H9 (cell line): ENCODE data around the gene GALNT17. TPM values are rescaled to one million over a fixed set of nuclear protein-coding genes. Genes with fewer than 3 reads are reported as not detected.

Source experiments
- DNase-seq: peaks from one replicate; pipeline ENCODE4 v3.0.0-alpha.2; 2017
- H2AFZ ChIP-seq: one replicate; pipeline ENCODE4 v1.6.1; 2013; ENCODE audit warnings: mild to moderate bottlenecking, low read length, control low read depth, moderate library complexity
- H2AK5ac ChIP-seq: 2 replicates; pipeline ENCODE4 v1.6.1; 2013; ENCODE audit warnings: low read length, control low read depth, mixed read lengths; ENCODE audit not compliant: insufficient read length
- H2BK120ac ChIP-seq: one replicate; pipeline ENCODE4 v1.6.1; 2013; ENCODE audit warnings: low read depth, mild to moderate bottlenecking, low read length, control low read depth, inconsistent platforms; ENCODE audit not compliant: poor library complexity, severe bottlenecking
- H2BK12ac ChIP-seq: 2 replicates; pipeline ENCODE4 v1.6.1; 2013; ENCODE audit warnings: low read length, control low read depth, mixed read lengths, low read depth; ENCODE audit not compliant: insufficient read length
- H2BK15ac ChIP-seq: 2 replicates; pipeline ENCODE4 v1.6.1; 2013; ENCODE audit warnings: low read depth, low read length, control low read depth
- H2BK20ac ChIP-seq: one replicate; pipeline ENCODE4 v1.6.1; 2013; ENCODE audit warnings: low read depth, mild to moderate bottlenecking, low read length, control low read depth, inconsistent platforms; ENCODE audit not compliant: poor library complexity, severe bottlenecking
- H2BK5ac ChIP-seq: 2 replicates; pipeline ENCODE4 v1.6.1; 2013; ENCODE audit warnings: low read length, control low read depth, mixed read lengths; ENCODE audit not compliant: insufficient read length
- H3K14ac ChIP-seq: 2 replicates; pipeline ENCODE4 v1.6.1; 2013; ENCODE audit warnings: low read length, control low read depth; ENCODE audit not compliant: insufficient read depth
- H3K18ac ChIP-seq: 2 replicates; pipeline ENCODE4 v1.6.1; 2013; ENCODE audit warnings: low read depth, mild to moderate bottlenecking, mixed read lengths, low read length, control low read depth; ENCODE audit not compliant: insufficient read length
- H3K23ac ChIP-seq: 2 replicates; pipeline ENCODE4 v1.6.1; 2013; ENCODE audit warnings: low read length, control low read depth, mixed read lengths, low read depth; ENCODE audit not compliant: insufficient read length
- H3K23me2 ChIP-seq: 2 replicates; pipeline ENCODE4 v1.6.1; 2013; ENCODE audit warnings: low read depth, mild to moderate bottlenecking, mixed read lengths, low read length, control low read depth; ENCODE audit not compliant: insufficient read length, poor library complexity, severe bottlenecking
- H3K27ac ChIP-seq: 2 replicates; pipeline ENCODE4 v1.5.1; 2013; ENCODE audit warnings: low read length, control low read depth, mixed read lengths, low read depth; ENCODE audit not compliant: insufficient read length
- H3K27me3 ChIP-seq: 2 replicates; pipeline ENCODE4 v1.6.1; 2013; ENCODE audit warnings: low read length, control low read depth, inconsistent platforms; ENCODE audit not compliant: insufficient read depth
- H3K4ac ChIP-seq: 2 replicates; pipeline ENCODE4 v1.6.1; 2013; ENCODE audit warnings: low read depth, mild to moderate bottlenecking, control low read depth, inconsistent platforms, low read length, moderate library complexity
- H3K4me1 ChIP-seq: 2 replicates; pipeline ENCODE4 v1.6.1; 2013; ENCODE audit warnings: low read length, control low read depth, inconsistent platforms; ENCODE audit not compliant: insufficient read depth
- H3K4me2 ChIP-seq: 2 replicates; pipeline ENCODE4 v1.6.1; 2013; ENCODE audit warnings: low read length, control low read depth, mixed read lengths; ENCODE audit not compliant: insufficient read length, insufficient read depth
- H3K56ac ChIP-seq: 2 replicates; pipeline ENCODE4 v1.6.1; 2013; ENCODE audit warnings: low read depth, mild to moderate bottlenecking, mixed read lengths, low read length, control low read depth; ENCODE audit not compliant: insufficient read length
- H3K79me1 ChIP-seq: 2 replicates; pipeline ENCODE4 v1.6.1; 2013; ENCODE audit warnings: low read depth, mild to moderate bottlenecking, moderate library complexity, low read length, control low read depth, inconsistent platforms; ENCODE audit not compliant: insufficient read depth, poor library complexity, severe bottlenecking
- H3K79me2 ChIP-seq: 2 replicates; pipeline ENCODE4 v1.6.1; 2013; ENCODE audit warnings: low read length, control low read depth, inconsistent platforms; ENCODE audit not compliant: insufficient read depth
- H3K9ac ChIP-seq: 2 replicates; pipeline ENCODE4 v1.6.1; 2013; ENCODE audit warnings: low read length, control low read depth, mixed read lengths; ENCODE audit not compliant: insufficient read length; ENCODE audit errors: extremely low read depth
- H3K9me3 ChIP-seq: one replicate; pipeline ENCODE4 v1.6.1; 2013; ENCODE audit warnings: low read depth, low read length, inconsistent platforms; ENCODE audit not compliant: control insufficient read depth
- H3T11ph ChIP-seq: one replicate; pipeline ENCODE4 v1.6.1; 2013; ENCODE audit warnings: mild to moderate bottlenecking, low read length, control low read depth, inconsistent platforms
- H4K20me1 ChIP-seq: one replicate; pipeline ENCODE4 v1.6.1; 2013; ENCODE audit not compliant: control insufficient read depth, insufficient read length, insufficient read depth
- H4K5ac ChIP-seq: 2 replicates; pipeline ENCODE4 v1.6.1; 2013; ENCODE audit warnings: low read depth, mild to moderate bottlenecking, mixed read lengths, low read length, control low read depth; ENCODE audit not compliant: insufficient read length
- H4K8ac ChIP-seq: replicated peaks from 2 replicates; pipeline ENCODE4 v1.6.1; 2013; ENCODE audit warnings: low read length, control low read depth, mixed read lengths, low read depth; ENCODE audit not compliant: insufficient read length
- H4K91ac ChIP-seq: 2 replicates; pipeline ENCODE4 v1.6.1; 2013; ENCODE audit warnings: low read depth, mild to moderate bottlenecking, moderate library complexity, mixed read lengths, low read length, control low read depth; ENCODE audit not compliant: insufficient read length
- H3K27ac Mint-ChIP-seq, 3 experiments: 2 replicates in 2 of 3; 3 replicates in 1 of 3; pipeline ENCODE4 v1.8.0; 2020 to 2021; ENCODE audit warnings: mixed read lengths in 3 of 3, mild to moderate bottlenecking in 1 of 3, moderate library complexity in 1 of 3
- H3K27me3 Mint-ChIP-seq: 2 replicates; pipeline ENCODE4 v1.8.0; 2021; ENCODE audit warnings: low read depth, mild to moderate bottlenecking, moderate library complexity, mixed read lengths
- H3K36me3 Mint-ChIP-seq, 3 experiments: 2 replicates in 2 of 3; 3 replicates in 1 of 3; pipeline ENCODE4 v1.8.0; 2020 to 2021; ENCODE audit warnings: low read depth in 3 of 3, mixed read lengths in 3 of 3; ENCODE audit not compliant: insufficient read depth in 1 of 3
- H3K4me1 Mint-ChIP-seq, 2 experiments: 2 replicates each; pipeline ENCODE4 v1.8.0; 2020; ENCODE audit warnings: mixed read lengths in 2 of 2
- H3K4me3 Mint-ChIP-seq, 2 experiments: 2 replicates in 1 of 2; 3 replicates in 1 of 2; pipeline ENCODE4 v1.8.0; 2020 to 2021; ENCODE audit warnings: mild to moderate bottlenecking in 2 of 2, mixed read lengths in 2 of 2, moderate library complexity in 1 of 2
- H3K9me3 Mint-ChIP-seq, 2 experiments: 2 replicates in 1 of 2; 3 replicates in 1 of 2; pipeline ENCODE4 v1.8.0; 2020; ENCODE audit warnings: mild to moderate bottlenecking in 2 of 2, mixed read lengths in 2 of 2, moderate library complexity in 1 of 2
- WGBS: extraction: QIAGEN DNeasy Blood & Tissue Kit; methylation state at CpG from one replicate; pipeline ENCODE4 v1.1.7; 2013; ENCODE audit warnings: missing lambda C conversion rate, low lambda C conversion rate, mixed read lengths; ENCODE audit not compliant: insufficient read length; ENCODE audit errors: extremely low coverage; 5-methylcytosine and 5-hydroxymethylcytosine counted together
- total RNA-seq: library from RNA; stranded (reverse); gene quantifications from 2 replicates; pipeline ENCODE4 v1.2.1, GENCODE V29; 2021
- TF ChIP-seq, protein P1 (sequence below): fragments of 200-600 bp; sonication (generic); conservative IDR thresholded peaks from 3 replicates; pipeline ENCODE4 v1.8.0; 2021; ENCODE audit warnings: antibody characterized with exemption, mild to moderate bottlenecking

Gene GALNT17
- total RNA-seq, 1 experiment from 2014 or later = 43.2 TPM

DNA sequence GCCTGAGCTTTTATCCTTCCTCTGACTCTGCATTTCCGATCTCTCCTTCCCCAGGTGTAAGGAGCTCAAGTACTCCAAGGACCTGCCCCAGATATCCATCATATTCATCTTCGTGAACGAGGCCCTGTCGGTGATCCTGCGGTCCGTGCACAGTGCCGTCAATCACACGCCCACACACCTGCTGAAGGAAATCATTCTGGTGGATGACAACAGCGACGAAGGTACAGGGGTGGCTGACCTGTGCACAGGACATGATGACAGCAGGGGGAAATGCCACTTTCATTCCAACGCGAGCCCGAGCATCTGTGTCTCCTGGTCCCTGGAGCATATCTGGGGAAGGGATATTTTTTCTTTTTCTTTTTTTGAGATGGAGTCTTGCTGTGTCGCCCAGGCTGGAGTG lies 256.2 kb downstream of the GALNT17 start:
- no peaks in the 10 kb centered on the region for H3K27me3 Mint-ChIP-seq
- H2AFZ ChIP-seq = no peak overlapping the region
- no peak overlapping the region for H3K56ac ChIP-seq
- no peak overlapping the region for H2BK20ac ChIP-seq
- H3K18ac ChIP-seq = no peak overlapping the region
- no peak overlapping the region for H4K91ac ChIP-seq
- no peak overlapping the region for H3K27ac ChIP-seq
- no CpG with 5 or more reads among the region's 14 CpGs for WGBS
- H3K36me3 Mint-ChIP-seq = peaks cover 35 to 43% (median 36%) of the 10 kb centered on the region in 3 experiments
- H3K4ac ChIP-seq = no peak overlapping the region
- H4K20me1 ChIP-seq = no peaks in the 10 kb centered on the region
- H4K5ac ChIP-seq = no peak overlapping the region
- H3K23me2 ChIP-seq = no peaks in the 10 kb centered on the region
- H3K9ac ChIP-seq = no peak overlapping the region
- H3K27me3 ChIP-seq = no peaks in the 10 kb centered on the region
- peaks cover 44 to 47% of the 10 kb centered on the region in 2 experiments for H3K4me1 Mint-ChIP-seq
- H4K8ac ChIP-seq = no peak overlapping the region
- peaks cover 0 to 5% of the 10 kb centered on the region in 2 experiments; a peak in 3 of 5 replicates for H3K9me3 Mint-ChIP-seq
- no peaks in the 10 kb centered on the region for H3K79me1 ChIP-seq
- no peak overlapping the region for H2BK5ac ChIP-seq
- H3K27ac Mint-ChIP-seq = peak overlapping the region in 1 of 3 experiments; percentile 44; a peak in 2 of 7 replicates
- H3K9me3 ChIP-seq = no peaks in the 10 kb centered on the region
- H3K4me3 Mint-ChIP-seq = no peak overlapping the region
- no peak for DNase-seq
- peaks cover 4% of the 10 kb centered on the region; the same call in 1 of the 2 replicates for H3K4me1 ChIP-seq
- peaks cover 3% of the 10 kb centered on the region; the same call in 1 of the 2 replicates for H3K79me2 ChIP-seq
- H2BK15ac ChIP-seq = no peak overlapping the region
- TF ChIP-seq, protein P1, sequence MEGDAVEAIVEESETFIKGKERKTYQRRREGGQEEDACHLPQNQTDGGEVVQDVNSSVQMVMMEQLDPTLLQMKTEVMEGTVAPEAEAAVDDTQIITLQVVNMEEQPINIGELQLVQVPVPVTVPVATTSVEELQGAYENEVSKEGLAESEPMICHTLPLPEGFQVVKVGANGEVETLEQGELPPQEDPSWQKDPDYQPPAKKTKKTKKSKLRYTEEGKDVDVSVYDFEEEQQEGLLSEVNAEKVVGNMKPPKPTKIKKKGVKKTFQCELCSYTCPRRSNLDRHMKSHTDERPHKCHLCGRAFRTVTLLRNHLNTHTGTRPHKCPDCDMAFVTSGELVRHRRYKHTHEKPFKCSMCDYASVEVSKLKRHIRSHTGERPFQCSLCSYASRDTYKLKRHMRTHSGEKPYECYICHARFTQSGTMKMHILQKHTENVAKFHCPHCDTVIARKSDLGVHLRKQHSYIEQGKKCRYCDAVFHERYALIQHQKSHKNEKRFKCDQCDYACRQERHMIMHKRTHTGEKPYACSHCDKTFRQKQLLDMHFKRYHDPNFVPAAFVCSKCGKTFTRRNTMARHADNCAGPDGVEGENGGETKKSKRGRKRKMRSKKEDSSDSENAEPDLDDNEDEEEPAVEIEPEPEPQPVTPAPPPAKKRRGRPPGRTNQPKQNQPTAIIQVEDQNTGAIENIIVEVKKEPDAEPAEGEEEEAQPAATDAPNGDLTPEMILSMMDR = no peak
- no peak overlapping the region for H3T11ph ChIP-seq
- H3K4me2 ChIP-seq = no peak overlapping the region
- H2BK12ac ChIP-seq = no peak overlapping the region
- H3K14ac ChIP-seq = no peak overlapping the region
- no peak overlapping the region for H2BK120ac ChIP-seq
- H2AK5ac ChIP-seq = no peak overlapping the region
- H3K23ac ChIP-seq = no peak overlapping the region
